Stimulated activated memory B cell treated with anti-CD40 and anti-IgM and Interleukin-4, amounts not matched to agents 10 μg/mL and 1 μg/mL and 100 μg/mL, for 72 hours (primary cell): Measurements from ENCODE around the gene STXBP3.

Experiments used
- ATAC-seq: fragments of 150-1000 bp; cut with Tn5 transposase; 2 replicates; pipeline ENCODE4 v1.10.0; 2021
- H3K27ac Mint-ChIP-seq: one replicate; pipeline ENCODE4 v1.8.0; 2022; ENCODE audit warnings: mild to moderate bottlenecking, mixed read lengths
- H3K27me3 Mint-ChIP-seq: one replicate; pipeline ENCODE4 v1.8.0; 2022; ENCODE audit warnings: mixed read lengths
- H3K36me3 Mint-ChIP-seq: one replicate; pipeline ENCODE4 v1.8.0; 2022; ENCODE audit warnings: mixed read lengths
- H3K4me1 Mint-ChIP-seq: one replicate; pipeline ENCODE4 v1.8.0; 2022; ENCODE audit warnings: mixed read lengths
- H3K4me3 Mint-ChIP-seq: one replicate; pipeline ENCODE4 v1.8.0; 2022; ENCODE audit warnings: mild to moderate bottlenecking, moderate library complexity, mixed read lengths
- H3K9me3 Mint-ChIP-seq: one replicate; pipeline ENCODE4 v1.8.0; 2022; ENCODE audit warnings: mixed read lengths

Gene STXBP3

GRCh38 chr1:108813326-108813725 is 66.9 kb downstream of the STXBP3 start:
- Mint-ChIP-seq H3K4me1 (no peaks in the 10 kb centered on the region), H3K36me3 (peaks cover 8% of the 10 kb centered on the region), H3K9me3 (no peaks in the 10 kb centered on the region), H3K27ac (no peak overlapping the region), H3K4me3 (no peak overlapping the region), H3K27me3 (peaks cover 9% of the 10 kb centered on the region)
- ATAC-seq: no peak

DNA sequence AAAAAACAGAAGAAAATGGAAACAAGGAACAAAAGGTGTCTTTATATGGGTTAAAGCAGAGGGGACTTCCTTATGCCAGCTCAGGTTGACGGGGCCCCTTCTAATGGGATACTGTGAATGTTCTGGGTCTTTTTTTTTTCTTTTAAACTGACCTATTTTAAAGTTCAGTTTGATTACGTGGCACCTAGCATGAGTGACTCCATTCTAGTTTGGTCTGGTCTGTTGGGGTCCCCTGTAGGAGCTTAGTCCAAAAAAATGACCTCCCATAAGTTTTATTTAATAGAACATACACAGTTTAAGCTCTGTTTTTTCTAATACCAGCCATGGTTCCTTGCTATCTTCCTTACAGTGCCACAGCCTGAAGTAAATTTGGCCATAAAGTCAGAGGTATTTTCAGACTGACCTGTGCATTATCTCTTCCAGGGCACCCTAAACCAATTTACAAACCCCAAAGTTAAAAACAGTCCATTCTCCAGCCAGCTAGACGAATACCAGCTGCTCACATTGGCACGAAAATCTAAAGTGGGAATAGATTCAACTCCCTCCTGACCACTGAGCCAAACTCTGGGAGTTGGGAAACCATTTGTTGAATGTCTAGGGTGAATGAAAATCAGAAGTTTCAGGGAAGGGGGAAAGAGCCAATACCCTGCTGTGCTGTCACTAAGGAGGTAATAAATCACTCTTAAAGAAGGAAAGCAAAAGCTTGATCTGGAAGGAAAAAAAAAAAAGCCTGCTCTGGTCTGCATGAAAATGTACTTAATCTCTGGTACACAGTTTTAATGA is 68.1 kb downstream of the STXBP3 start:
- no peak overlapping the region for H3K4me3 Mint-ChIP-seq
- H3K36me3 Mint-ChIP-seq: no peaks in the 10 kb centered on the region
- peaks cover 9% of the 10 kb centered on the region for H3K27me3 Mint-ChIP-seq
- no peaks in the 10 kb centered on the region for H3K4me1 Mint-ChIP-seq
- H3K27ac Mint-ChIP-seq: no peak overlapping the region
- ATAC-seq: no peak
- H3K9me3 Mint-ChIP-seq: no peaks in the 10 kb centered on the region

DNA sequence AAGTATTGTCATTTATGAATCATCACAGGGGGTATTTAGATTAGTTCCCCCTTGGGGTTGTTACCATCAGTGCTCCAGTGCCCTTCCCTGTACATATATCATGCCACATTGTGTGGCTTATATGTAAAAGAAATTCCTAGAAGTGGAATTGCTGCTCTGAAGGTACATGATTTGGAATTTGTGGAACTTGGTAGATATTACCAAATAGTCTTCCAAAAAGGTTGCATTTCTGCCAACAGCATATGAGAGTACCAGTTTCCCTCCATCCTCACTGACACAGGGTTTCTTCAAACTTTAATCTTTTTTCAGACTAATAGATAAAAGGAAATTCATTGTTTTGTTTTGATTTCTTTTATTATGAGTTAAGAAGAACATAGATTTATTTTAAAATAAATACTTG is 69.1 kb downstream of the STXBP3 start:
- H3K27me3 Mint-ChIP-seq: peaks cover 9% of the 10 kb centered on the region
- H3K36me3 Mint-ChIP-seq: no peaks in the 10 kb centered on the region
- H3K4me3 Mint-ChIP-seq: no peak overlapping the region
- no peak for ATAC-seq
- H3K4me1 Mint-ChIP-seq: no peaks in the 10 kb centered on the region
- no peak overlapping the region for H3K27ac Mint-ChIP-seq
- no peaks in the 10 kb centered on the region for H3K9me3 Mint-ChIP-seq

GRCh38 chr1:108816049-108816893 is 69.8 kb downstream of the STXBP3 start:
- no peaks in the 10 kb centered on the region for H3K9me3 Mint-ChIP-seq

GRCh38 chr1:108817016-108817415 is 70.5 kb downstream of the STXBP3 start:
- no peak for ATAC-seq
- H3K27ac Mint-ChIP-seq: no peak overlapping the region
- peaks cover 9% of the 10 kb centered on the region for H3K27me3 Mint-ChIP-seq
- H3K36me3 Mint-ChIP-seq: no peaks in the 10 kb centered on the region
- no peak overlapping the region for H3K4me3 Mint-ChIP-seq
- no peaks in the 10 kb centered on the region for H3K9me3 Mint-ChIP-seq
- H3K4me1 Mint-ChIP-seq: no peaks in the 10 kb centered on the region

More at GRCh38 chr1:108816049-108816893, 69.8 kb downstream of the STXBP3 start:
- no peak for ATAC-seq
- Mint-ChIP-seq H3K27ac (no peak overlapping the region), H3K27me3 (peaks cover 9% of the 10 kb centered on the region), H3K4me3 (no peak overlapping the region), H3K36me3 (no peaks in the 10 kb centered on the region), H3K4me1 (no peaks in the 10 kb centered on the region)

- no peak overlapping the region for H3K27ac Mint-ChIP-seq
- no peak overlapping the region for H3K4me3 Mint-ChIP-seq
- ATAC-seq: no peak
- no peaks in the 10 kb centered on the region for H3K4me1 Mint-ChIP-seq
- H3K9me3 Mint-ChIP-seq: no peaks in the 10 kb centered on the region
- no peaks in the 10 kb centered on the region for H3K36me3 Mint-ChIP-seq
- peaks cover 9% of the 10 kb centered on the region for H3K27me3 Mint-ChIP-seq
These were observed 71.3 kb downstream of the STXBP3 start for GRCh38 chr1:108817811-108818210.

GRCh38 chr1:108819878-108820277 is 73.4 kb downstream of the STXBP3 start:
- no peaks in the 10 kb centered on the region for H3K9me3 Mint-ChIP-seq
- H3K27me3 Mint-ChIP-seq: peaks cover 9% of the 10 kb centered on the region
- H3K4me1 Mint-ChIP-seq: no peaks in the 10 kb centered on the region
- H3K4me3 Mint-ChIP-seq: no peak overlapping the region
- no peak for ATAC-seq
- no peak overlapping the region for H3K27ac Mint-ChIP-seq
- no peaks in the 10 kb centered on the region for H3K36me3 Mint-ChIP-seq

DNA sequence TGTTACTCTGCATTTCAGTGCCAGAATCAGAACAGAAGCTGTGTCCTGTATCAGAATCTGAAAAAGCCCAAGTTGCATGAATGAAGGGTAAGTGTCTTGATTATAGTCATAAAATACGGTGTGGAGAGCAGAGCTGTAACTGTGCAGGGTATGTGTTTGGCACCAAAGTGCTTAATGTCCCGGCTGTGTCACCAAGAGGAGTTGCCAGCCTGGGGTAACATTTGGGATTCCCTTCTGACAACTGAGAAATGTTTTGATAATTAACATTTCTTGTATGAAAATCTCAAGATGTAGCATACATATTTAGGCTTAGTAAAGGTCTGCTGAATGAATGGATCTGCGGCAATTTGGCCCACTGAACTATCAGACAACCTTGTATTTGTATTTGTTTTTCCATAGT is 77.2 kb downstream of the STXBP3 start:
- Mint-ChIP-seq H3K4me1 (no peaks in the 10 kb centered on the region), H3K27ac (no peak overlapping the region), H3K27me3 (no peaks in the 10 kb centered on the region), H3K4me3 (no peak overlapping the region), H3K9me3 (no peaks in the 10 kb centered on the region), H3K36me3 (no peaks in the 10 kb centered on the region)
- ATAC-seq: no peak

GRCh38 chr1:108824051-108824450 is 77.6 kb downstream of the STXBP3 start:
- Mint-ChIP-seq H3K9me3 (no peaks in the 10 kb centered on the region), H3K27ac (no peak overlapping the region), H3K27me3 (no peaks in the 10 kb centered on the region), H3K36me3 (no peaks in the 10 kb centered on the region), H3K4me1 (no peaks in the 10 kb centered on the region), H3K4me3 (no peak overlapping the region)
- no peak for ATAC-seq

- Mint-ChIP-seq H3K4me3 (no peak overlapping the region), H3K36me3 (no peaks in the 10 kb centered on the region), H3K4me1 (no peaks in the 10 kb centered on the region), H3K27ac (no peak overlapping the region), H3K9me3 (no peaks in the 10 kb centered on the region), H3K27me3 (no peaks in the 10 kb centered on the region)
- no peak for ATAC-seq
These were observed 79.7 kb downstream of the STXBP3 start for GRCh38 chr1:108826081-108826635.

- peak; percentile 65 for ATAC-seq
- Mint-ChIP-seq H3K27ac (no peak overlapping the region), H3K36me3 (no peaks in the 10 kb centered on the region)
These were observed 81.8 kb downstream of the STXBP3 start for GRCh38 chr1:108828074-108828961.

DNA sequence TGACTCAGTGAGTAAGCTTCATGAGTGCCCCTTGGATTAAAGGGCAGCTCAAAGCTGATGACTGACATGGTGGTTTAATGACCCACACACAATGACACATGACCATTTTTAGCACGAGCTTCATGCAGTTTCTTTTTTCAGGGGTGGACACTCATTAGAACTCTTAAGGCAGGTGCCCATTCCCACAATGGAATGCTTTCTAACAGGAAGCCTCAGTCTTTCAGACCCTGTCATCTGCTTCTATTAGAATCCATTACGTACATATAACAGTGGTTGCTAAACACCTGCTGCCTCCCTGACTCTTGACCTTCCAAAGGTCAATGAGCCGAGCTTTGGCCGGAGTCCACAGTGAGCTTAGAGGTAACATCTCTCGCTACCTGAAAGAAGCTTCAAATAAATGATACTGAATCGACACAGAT is 83.0 kb downstream of the STXBP3 start:
- H3K36me3 Mint-ChIP-seq: no peaks in the 10 kb centered on the region

More at GRCh38 chr1:108828074-108828961, 81.8 kb downstream of the STXBP3 start:
- H3K4me3 Mint-ChIP-seq: no peak overlapping the region
- no peaks in the 10 kb centered on the region for H3K27me3 Mint-ChIP-seq
- H3K9me3 Mint-ChIP-seq: no peaks in the 10 kb centered on the region
- peaks cover 7% of the 10 kb centered on the region for H3K4me1 Mint-ChIP-seq

GRCh38 chr1:108830119-108831008 is 83.9 kb downstream of the STXBP3 start:
- H3K27ac Mint-ChIP-seq: no peak overlapping the region
- H3K36me3 Mint-ChIP-seq: no peaks in the 10 kb centered on the region
- ATAC-seq: no peak
- H3K4me1 Mint-ChIP-seq: peaks cover 7% of the 10 kb centered on the region
- no peaks in the 10 kb centered on the region for H3K9me3 Mint-ChIP-seq
- H3K27me3 Mint-ChIP-seq: no peaks in the 10 kb centered on the region
- H3K4me3 Mint-ChIP-seq: no peak overlapping the region

More for the DNA sequence above, 83.0 kb downstream of the STXBP3 start:
- Mint-ChIP-seq H3K27me3 (no peaks in the 10 kb centered on the region), H3K9me3 (no peaks in the 10 kb centered on the region), H3K4me1 (peaks cover 7% of the 10 kb centered on the region), H3K4me3 (no peak overlapping the region), H3K27ac (no peak overlapping the region)
- ATAC-seq: no peak

GRCh38 chr1:108831225-108831624 is 84.8 kb downstream of the STXBP3 start:
- H3K27me3 Mint-ChIP-seq: no peaks in the 10 kb centered on the region
- no peaks in the 10 kb centered on the region for H3K9me3 Mint-ChIP-seq
- peaks cover 7% of the 10 kb centered on the region for H3K4me1 Mint-ChIP-seq
- H3K36me3 Mint-ChIP-seq: no peaks in the 10 kb centered on the region
- H3K27ac Mint-ChIP-seq: no peak overlapping the region
- ATAC-seq: no peak
- no peak overlapping the region for H3K4me3 Mint-ChIP-seq
